Mucosa of rectum (tissue), 2 donors: ENCODE measurements around the gene TSKU.

Experiments used
- H3K27ac ChIP-seq, 2 donors: one replicate each; pipeline ENCODE4 v1.7.0; 2013; ENCODE audit warnings: inconsistent platforms in 2 of 2, low read depth in 2 of 2, low read length in 2 of 2
- H3K27me3 ChIP-seq, 2 donors: one replicate each; pipeline ENCODE4 v1.7.0; 2013; ENCODE audit warnings: low read length in 2 of 2; ENCODE audit not compliant: control insufficient read depth in 2 of 2, insufficient read depth in 2 of 2
- H3K36me3 ChIP-seq, 2 donors: one replicate each; pipeline ENCODE4 v1.7.0; 2013; ENCODE audit warnings: low read length in 2 of 2; ENCODE audit not compliant: control insufficient read depth in 2 of 2, insufficient read depth in 2 of 2
- H3K4me1 ChIP-seq, 2 donors: one replicate each; pipeline ENCODE4 v1.7.0; 2013; ENCODE audit warnings: low read length in 2 of 2, mild to moderate bottlenecking in 1 of 2; ENCODE audit not compliant: control insufficient read depth in 2 of 2, insufficient read depth in 2 of 2
- H3K4me3 ChIP-seq, 2 donors: one replicate each; pipeline ENCODE4 v1.7.0; 2013; ENCODE audit warnings: low read length in 2 of 2
- H3K9ac ChIP-seq, 2 donors: one replicate each; pipeline ENCODE4 v1.7.0; 2013; ENCODE audit warnings: low read length in 2 of 2, low read depth in 1 of 2, mild to moderate bottlenecking in 1 of 2
- H3K9me3 ChIP-seq, 2 donors: one replicate each; pipeline ENCODE4 v1.7.0; 2013; ENCODE audit warnings: low read length in 2 of 2; ENCODE audit not compliant: control insufficient read depth in 2 of 2
- donor health status: healthy.
- donor health status: Normal muscosa, but diverticular disease.

Gene TSKU

DNA sequence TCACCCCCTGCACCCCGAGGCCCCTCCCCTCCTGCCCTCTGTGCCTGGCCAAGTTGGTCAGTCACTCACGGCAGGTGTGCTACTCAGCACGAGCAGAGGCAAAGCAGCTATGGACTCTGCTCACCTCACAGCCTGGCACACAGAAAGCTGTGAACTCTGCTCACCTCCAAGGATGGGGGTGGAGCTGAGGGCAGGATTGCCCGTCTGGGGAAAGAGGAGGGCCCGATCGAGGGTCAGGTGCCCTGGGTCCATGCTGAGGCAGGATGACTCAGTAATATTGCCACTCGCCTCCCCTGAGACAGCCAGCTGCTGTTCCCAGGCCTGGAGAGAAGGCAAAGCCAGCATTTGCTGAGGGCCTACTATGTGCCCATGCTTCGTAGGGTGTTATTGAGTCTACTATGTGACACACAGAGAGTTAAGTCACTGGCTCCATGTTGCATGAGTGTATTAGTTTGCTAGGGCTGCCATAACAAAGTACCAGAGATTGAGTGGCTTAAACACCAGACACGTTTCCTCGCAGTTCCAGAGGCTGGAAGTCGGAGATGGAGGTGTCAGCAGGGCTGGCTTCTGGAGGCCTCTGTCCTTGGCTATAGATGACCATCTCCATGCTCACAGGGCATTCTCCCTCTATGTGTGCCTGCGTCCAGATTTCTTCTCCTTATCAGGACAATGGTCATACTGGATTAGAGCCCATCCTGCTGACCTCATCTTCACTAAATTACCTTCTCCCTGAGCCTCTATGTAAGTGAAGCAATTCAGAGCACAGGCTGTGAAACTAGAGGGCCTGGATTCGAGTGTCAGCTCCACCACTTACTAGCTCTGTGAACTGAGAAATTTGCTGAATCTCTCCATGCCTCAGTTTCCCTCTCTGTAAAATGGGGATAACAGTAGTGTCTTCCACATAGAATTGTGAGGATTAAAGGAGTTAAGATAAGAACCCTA, 13.2 kb upstream of the TSKU start:
- Histone ChIP-seq H3K27me3 (no peaks in the 10 kb centered on the region), H3K27ac (peak overlapping the region; percentile 89 to 94), H3K9me3 (no peaks in the 10 kb centered on the region), H3K36me3 (no peaks in the 10 kb centered on the region), H3K4me1 (peaks cover 59 to 67% of the 10 kb centered on the region in 2 donors), H3K4me3 (peak overlapping the region; percentile 50 to 61), H3K9ac (peak overlapping the region in 1 of 2 donors; percentile 62)

DNA sequence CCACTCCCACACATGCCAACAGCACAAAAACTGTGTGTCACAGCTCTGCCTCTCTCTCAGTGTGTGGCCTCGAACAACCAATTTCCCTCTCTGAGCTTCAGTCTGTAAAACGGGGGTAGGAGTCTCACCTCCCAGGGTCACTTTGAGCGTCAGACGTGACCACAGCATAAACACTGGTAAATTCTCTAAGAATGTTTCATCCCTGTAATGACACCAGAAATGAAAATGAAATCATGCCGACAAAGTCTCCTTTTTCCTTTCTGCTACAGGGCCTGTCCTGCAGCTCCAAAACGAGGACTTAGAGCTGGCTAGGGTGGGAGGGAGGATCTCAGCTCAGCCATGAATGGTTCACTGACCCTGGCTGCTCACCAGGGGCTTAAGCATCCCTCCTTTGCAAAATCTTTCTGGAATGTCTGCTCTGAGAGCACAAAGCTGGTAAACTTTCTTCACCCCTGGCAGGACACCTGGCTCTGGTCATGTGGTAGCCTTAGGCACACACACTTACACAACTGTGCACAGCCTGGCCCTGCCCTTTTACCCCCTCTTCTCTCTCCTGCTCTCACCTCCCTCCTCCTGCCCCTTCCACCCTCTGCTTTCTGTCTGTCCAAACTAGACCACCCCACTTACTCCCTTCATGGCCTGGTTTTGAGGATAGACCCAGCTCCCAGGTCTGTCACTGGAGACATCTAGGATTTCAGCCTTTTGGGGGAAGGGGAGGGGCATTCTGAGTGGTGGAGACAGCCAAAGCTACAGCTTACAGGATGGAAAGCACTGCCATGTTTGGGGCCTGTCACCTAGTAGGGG, 12.3 kb upstream of the TSKU start:
- Histone ChIP-seq H3K4me1 (peaks cover 59 to 67% of the 10 kb centered on the region in 2 donors), H3K27ac (peak overlapping the region; percentile 89 to 94), H3K4me3 (no peak overlapping the region), H3K36me3 (no peaks in the 10 kb centered on the region), H3K9me3 (no peaks in the 10 kb centered on the region), H3K27me3 (no peaks in the 10 kb centered on the region), H3K9ac (peak overlapping the region; percentile 44 to 62)

DNA sequence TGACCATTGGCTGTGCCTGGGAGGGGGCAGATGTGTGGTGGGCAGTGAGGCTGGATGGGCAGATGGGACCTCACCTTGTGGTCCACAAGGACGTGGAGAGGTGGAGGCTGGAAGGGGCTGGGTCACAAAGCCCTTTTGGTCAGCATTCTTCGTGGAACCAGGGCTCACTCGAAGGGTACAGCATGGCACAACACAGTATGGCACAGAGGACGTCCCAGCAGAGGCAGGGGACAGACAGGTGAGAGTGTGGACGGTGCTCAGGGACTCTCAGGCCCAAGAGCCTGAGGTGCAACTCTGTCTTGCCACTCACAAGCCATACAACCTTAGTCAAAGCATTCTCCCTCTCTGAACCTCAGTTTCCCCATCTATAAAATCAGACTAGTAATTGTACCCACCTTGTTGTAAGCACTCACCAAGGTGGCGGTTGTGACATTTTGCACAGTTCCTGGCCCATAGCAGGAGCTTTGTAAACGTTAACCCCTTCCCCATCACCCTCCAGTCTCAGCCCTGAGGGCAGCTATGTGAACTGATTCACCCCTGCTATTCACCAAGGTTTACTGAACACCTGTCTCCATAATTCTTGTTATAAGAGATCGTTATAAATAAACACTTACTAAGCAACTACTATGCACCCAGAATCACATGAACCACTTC, 11.6 kb upstream of the TSKU start:
- Histone ChIP-seq H3K4me1 (peaks cover 59 to 67% of the 10 kb centered on the region in 2 donors), H3K27ac (peak overlapping the region; percentile 89 to 94), H3K9ac (peak overlapping the region; percentile 53 to 62)

DNA sequence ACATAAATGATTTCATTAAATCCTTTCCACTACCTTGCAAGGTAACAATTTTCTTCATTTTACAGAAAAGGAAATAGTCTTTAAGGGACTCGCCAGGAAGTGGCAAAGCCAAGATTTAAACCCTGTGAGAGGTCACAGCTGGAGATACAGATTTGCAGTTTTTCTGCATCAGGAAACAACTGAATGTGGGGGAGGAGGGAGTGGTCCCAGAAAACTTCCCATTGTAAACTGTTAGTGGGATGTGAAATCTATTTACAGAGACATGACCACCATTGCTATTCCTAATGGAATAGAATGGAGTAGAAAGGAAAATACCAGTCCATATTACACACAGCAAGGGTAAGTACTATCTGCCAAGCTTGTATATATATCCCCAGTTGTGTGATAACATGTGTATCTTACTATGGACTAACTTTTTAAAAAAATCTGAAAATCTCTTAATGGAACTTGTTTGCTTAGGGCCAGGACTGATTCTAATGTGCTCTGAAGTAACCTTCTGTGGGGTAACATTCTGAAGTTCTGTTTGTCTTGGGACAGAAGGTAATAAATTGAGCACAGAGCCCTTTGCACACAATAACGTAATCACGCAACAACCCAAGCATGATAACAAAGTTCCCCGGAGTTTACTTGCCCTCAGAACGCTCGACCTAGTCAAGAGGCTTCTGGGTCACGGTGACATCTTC, 10.9 kb upstream of the TSKU start:
- peak overlapping the region; percentile 75 to 94 for H3K27ac ChIP-seq
- H3K27me3 ChIP-seq = no peaks in the 10 kb centered on the region
- no peaks in the 10 kb centered on the region for H3K36me3 ChIP-seq
- H3K4me3 ChIP-seq = peak overlapping the region in 1 of 2 donors; percentile 15
- peak overlapping the region; percentile 8 to 53 for H3K9ac ChIP-seq
- peaks cover 58 to 64% of the 10 kb centered on the region in 2 donors for H3K4me1 ChIP-seq
- peaks cover 6% of the 10 kb centered on the region in 2 donors for H3K9me3 ChIP-seq

More for the DNA sequence above, 11.6 kb upstream of the TSKU start:
- Histone ChIP-seq H3K4me3 (no peak overlapping the region), H3K36me3 (no peaks in the 10 kb centered on the region), H3K27me3 (no peaks in the 10 kb centered on the region), H3K9me3 (peaks cover 3 to 4% of the 10 kb centered on the region in 2 donors)

DNA sequence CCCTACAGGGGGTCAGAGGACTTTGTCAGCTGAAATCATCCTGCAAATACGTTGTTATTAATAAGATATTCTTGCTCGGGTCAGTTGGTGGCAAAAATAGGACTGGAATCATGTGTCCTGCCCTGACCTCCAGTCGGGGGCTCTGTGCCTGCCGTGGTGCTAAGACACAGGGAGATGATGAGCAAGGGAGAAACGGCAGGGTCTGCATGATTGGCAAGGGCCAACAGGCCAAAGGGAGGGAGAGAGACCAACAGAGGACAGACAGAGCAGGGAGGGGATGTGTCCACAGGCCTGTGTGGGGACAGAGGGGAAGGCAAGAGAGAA, 10.4 kb upstream of the TSKU start:
- Histone ChIP-seq H3K9ac (no peak overlapping the region), H3K4me1 (peaks cover 53 to 59% of the 10 kb centered on the region in 2 donors), H3K27me3 (no peaks in the 10 kb centered on the region), H3K27ac (peak overlapping the region; percentile 75 to 94), H3K4me3 (peak overlapping the region in 1 of 2 donors; percentile 15), H3K9me3 (peaks cover 6% of the 10 kb centered on the region in 2 donors), H3K36me3 (no peaks in the 10 kb centered on the region)

DNA sequence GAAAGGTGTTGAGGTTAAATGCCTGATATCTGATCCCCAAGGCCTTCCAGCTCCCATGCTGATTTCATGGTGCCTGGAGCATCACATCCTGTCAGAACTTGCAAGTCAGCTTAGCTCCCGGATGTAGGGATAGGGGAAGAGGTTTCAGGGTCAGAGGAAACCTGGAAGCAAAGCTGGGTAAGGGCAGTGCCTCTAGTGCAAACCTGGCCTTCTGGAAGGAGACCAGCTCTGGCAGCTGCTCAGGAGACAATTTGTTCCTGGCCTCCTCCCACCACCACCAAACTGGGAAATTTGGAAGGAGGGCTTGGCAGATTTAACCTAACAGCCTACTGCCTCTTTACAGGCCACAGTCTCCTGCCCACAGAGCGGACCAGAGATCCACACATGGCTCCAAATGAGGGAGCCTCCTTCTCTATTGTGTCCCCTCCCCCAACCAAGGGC, 9.2 kb upstream of the TSKU start:
- H3K4me3 ChIP-seq = no peak overlapping the region
- peaks cover 42 to 48% of the 10 kb centered on the region in 2 donors for H3K4me1 ChIP-seq
- no peak overlapping the region for H3K27ac ChIP-seq
- H3K36me3 ChIP-seq = no peaks in the 10 kb centered on the region
- peaks cover 6% of the 10 kb centered on the region in 2 donors for H3K9me3 ChIP-seq
- no peak overlapping the region for H3K9ac ChIP-seq
- H3K27me3 ChIP-seq = no peaks in the 10 kb centered on the region

DNA sequence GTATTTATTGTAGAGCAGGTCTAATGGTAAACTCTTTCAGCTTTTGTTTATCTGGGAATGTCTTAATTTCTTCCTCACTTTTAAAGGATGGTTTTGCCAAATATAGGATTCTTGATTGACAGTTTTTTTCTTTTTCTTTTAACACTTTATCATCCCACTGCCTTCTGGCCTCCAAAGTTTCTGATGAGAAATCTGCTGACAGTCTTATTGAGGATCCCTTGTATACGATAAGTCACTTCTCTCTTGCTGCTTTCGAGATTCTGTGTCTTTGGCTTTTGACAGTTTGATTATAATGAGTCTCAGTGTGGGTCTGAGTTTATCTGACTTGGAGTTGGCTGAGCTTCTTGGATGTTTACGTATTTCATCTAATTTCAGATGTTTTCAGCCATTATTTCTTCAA, 6.7 kb upstream of the TSKU start:
- Histone ChIP-seq H3K27me3 (no peaks in the 10 kb centered on the region), H3K27ac (no peak overlapping the region), H3K4me3 (no peak overlapping the region), H3K9me3 (peaks cover 6% of the 10 kb centered on the region in 2 donors), H3K9ac (no peak overlapping the region), H3K4me1 (peaks cover 28 to 34% of the 10 kb centered on the region in 2 donors), H3K36me3 (no peaks in the 10 kb centered on the region)

DNA sequence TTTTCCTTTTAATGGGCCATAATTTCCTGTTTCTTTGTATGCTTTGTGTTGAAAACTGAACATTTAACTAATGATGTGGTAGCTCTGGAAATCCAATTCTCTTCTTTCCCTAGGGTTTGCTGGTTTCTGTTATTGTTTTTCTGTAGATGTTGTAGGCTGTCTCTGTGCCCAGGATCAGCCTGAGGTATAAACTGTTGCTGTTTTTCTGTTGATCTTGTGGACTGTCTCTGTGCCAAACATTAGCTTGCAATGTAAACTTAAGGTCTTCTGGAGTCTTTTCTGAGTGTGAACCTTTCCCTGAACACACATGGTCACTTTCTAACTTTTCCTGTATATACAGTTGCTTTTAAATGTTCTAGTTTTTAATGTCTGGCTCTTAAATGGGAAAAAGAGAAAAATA, 5.9 kb upstream of the TSKU start:
- no peaks in the 10 kb centered on the region for H3K27me3 ChIP-seq
- H3K4me1 ChIP-seq = peaks cover 27 to 34% of the 10 kb centered on the region in 2 donors

DNA sequence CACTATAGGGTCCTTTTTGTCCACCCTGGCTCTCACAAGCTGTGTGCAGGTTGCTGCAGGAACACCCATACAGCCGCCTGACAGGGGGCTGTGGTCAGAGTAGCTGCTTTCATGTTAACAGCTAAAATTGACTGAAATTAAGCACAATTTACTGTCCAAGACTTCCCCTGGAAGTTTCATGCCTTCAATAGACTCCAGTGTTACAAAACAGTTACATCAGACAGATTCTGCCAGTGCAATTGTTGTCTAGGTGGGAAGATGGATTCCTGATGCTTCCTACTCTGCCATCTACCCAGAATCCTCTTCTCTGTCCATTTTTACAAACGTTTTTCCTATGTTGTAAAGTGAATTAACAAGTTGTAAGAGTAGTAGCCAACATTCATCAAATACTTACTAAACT, 5.3 kb upstream of the TSKU start:
- Histone ChIP-seq H3K9ac (no peak overlapping the region), H3K4me3 (no peak overlapping the region), H3K4me1 (peaks cover 23 to 30% of the 10 kb centered on the region in 2 donors), H3K27ac (no peak overlapping the region), H3K36me3 (no peaks in the 10 kb centered on the region), H3K9me3 (peaks cover 6% of the 10 kb centered on the region in 2 donors), H3K27me3 (no peaks in the 10 kb centered on the region)

More for the DNA sequence above, 5.9 kb upstream of the TSKU start:
- Histone ChIP-seq H3K27ac (no peak overlapping the region), H3K36me3 (no peaks in the 10 kb centered on the region), H3K9ac (no peak overlapping the region), H3K4me3 (no peak overlapping the region), H3K9me3 (peaks cover 6% of the 10 kb centered on the region in 2 donors)
